ENCODE measurements around the gene DDAH1.

- no peak for TF ChIP-seq CTCF (IDR thresholded peaks at IDR 0.05; ENCODE audit: insufficient read depth, low read length, poor library complexity, severe bottlenecking)
- TF ChIP-seq EZH2phosphoT487 (conservative IDR thresholded peaks at IDR 0.05; ENCODE audit: low read length), result no peak
These were observed 29.9 kb upstream of the DDAH1 start for GRCh38 chr1:85494904-85495266.

Measured in SU-DHL-6 (cell line).